Measurements from ENCODE around the gene TTC29.
"Not testable (repeated sequence)": the region's sequence is repeated elsewhere in the genome, so short reads cannot be mapped to it uniquely, and the experiment has no call there.

GRCh38 chr4:146723519-146723918 lies 222.1 kb downstream of the TTC29 start:
- not testable (repeated sequence) for TF ChIP-seq POLR2AphosphoS5 (IDR thresholded peaks at IDR 0.05; ENCODE audit: insufficient read depth in 1 of 2, low read depth in 1 of 2); CTCF (IDR thresholded peaks at IDR 0.05)

Data from vagina (tissue), 2 donors.